ENCODE measurements around the gene SLC37A1.

GRCh38 chr21:42616941-42617340 is 103.3 kb downstream of the SLC37A1 start:
- TF ChIP-seq CTCF (conservative IDR thresholded peaks at IDR 0.05; ENCODE audit: low read depth, low read length) (no peak), EZH2 (IDR thresholded peaks at IDR 0.05; ENCODE audit: low read length, unreplicated experiment) (no peak), EZH2phosphoT487 (IDR thresholded peaks at IDR 0.05; ENCODE audit: borderline replicate concordance, low read length) (no peak)
